Gastrocnemius medialis (tissue), 4 donors: ENCODE results near the gene COL4A1.

ENCODE experiments used
- POLR2A ChIP-seq, 2 donors: fragments of 450-650 bp; IDR thresholded peaks; one replicate each; pipeline ENCODE4 v1.6.1; 2017; ENCODE audit warnings: antibody characterized with exemption in 2 of 2, mild to moderate bottlenecking in 2 of 2, moderate library complexity in 2 of 2
- TF ChIP-seq, protein P1 (sequence below), 5 experiments: fragments of 450-650 bp in 3 of 5; fragments of 200-600 bp in 2 of 5; sonication (generic) in 2 of 5; IDR thresholded peaks in 4 of 5; conservative IDR thresholded peaks in 1 of 5; 1 replicate in 4 of 5; 2 replicates in 1 of 5; pipeline ENCODE4 v1.5.1; 2016 to 2019; ENCODE audit warnings: antibody characterized with exemption in 5 of 5, mild to moderate bottlenecking in 3 of 5, moderate library complexity in 3 of 5

DNA sequence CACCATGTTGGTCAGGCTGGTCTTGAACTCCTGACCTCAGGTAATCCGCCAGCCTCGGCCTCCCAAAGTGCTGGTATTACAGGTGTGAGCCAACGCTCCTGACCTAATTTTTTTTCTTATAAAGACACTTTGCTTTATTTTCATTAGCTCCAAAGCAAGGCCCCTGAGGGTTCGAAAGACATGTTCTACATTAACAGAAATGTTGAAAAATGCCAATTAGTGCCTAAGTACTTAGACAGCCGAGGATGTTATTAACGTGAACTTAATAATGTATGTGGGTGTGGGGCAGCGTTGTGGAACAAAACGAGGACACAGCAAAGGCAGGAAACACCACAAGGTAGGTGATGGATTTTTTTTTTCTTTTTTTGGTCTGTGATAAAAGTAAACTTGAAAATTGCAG is 82.4 kb downstream of the COL4A1 start:
- TF ChIP-seq, protein P1, sequence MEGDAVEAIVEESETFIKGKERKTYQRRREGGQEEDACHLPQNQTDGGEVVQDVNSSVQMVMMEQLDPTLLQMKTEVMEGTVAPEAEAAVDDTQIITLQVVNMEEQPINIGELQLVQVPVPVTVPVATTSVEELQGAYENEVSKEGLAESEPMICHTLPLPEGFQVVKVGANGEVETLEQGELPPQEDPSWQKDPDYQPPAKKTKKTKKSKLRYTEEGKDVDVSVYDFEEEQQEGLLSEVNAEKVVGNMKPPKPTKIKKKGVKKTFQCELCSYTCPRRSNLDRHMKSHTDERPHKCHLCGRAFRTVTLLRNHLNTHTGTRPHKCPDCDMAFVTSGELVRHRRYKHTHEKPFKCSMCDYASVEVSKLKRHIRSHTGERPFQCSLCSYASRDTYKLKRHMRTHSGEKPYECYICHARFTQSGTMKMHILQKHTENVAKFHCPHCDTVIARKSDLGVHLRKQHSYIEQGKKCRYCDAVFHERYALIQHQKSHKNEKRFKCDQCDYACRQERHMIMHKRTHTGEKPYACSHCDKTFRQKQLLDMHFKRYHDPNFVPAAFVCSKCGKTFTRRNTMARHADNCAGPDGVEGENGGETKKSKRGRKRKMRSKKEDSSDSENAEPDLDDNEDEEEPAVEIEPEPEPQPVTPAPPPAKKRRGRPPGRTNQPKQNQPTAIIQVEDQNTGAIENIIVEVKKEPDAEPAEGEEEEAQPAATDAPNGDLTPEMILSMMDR (IDR thresholded peaks at IDR 0.05 in 4 of 5, conservative IDR thresholded peaks at IDR 0.05 in 1 of 5), result no peak
- no peak for TF ChIP-seq POLR2A (IDR thresholded peaks at IDR 0.05)
